ENCODE data around the gene ARHGEF40.
A peak's percentile ranks its signal among the peaks of the same experiment; 100 is the strongest.

The ARHGEF40 gene

GRCh38 chr14:21109377-21110138 lies 39.5 kb downstream of the ARHGEF40 start:
- no peak overlapping the region for H3K27ac Mint-ChIP-seq
- H3K4me1 Mint-ChIP-seq (ENCODE audit: low read depth): peaks cover 15% of the 10 kb centered on the region
- H3K9me3 Mint-ChIP-seq: no peaks in the 10 kb centered on the region
- no peak overlapping the region for H3K4me3 Mint-ChIP-seq
- H3K36me3 Mint-ChIP-seq (ENCODE audit: low read depth): no peaks in the 10 kb centered on the region
- DNase-seq (ENCODE audit: low spot score): peak; percentile 45
- no peaks in the 10 kb centered on the region for H3K27me3 Mint-ChIP-seq (ENCODE audit: low read depth)

GRCh38 chr14:21112255-21112654 lies 42.2 kb downstream of the ARHGEF40 start:
- Mint-ChIP-seq H3K9me3 (no peaks in the 10 kb centered on the region), H3K4me3 (no peak overlapping the region), H3K27me3 (ENCODE audit: low read depth) (no peaks in the 10 kb centered on the region), H3K36me3 (ENCODE audit: low read depth) (no peaks in the 10 kb centered on the region), H3K4me1 (ENCODE audit: low read depth) (peaks cover 7% of the 10 kb centered on the region), H3K27ac (no peak overlapping the region)
- DNase-seq (ENCODE audit: low spot score): no peak

GRCh38 chr14:21113369-21113768 lies 43.3 kb downstream of the ARHGEF40 start:
- no peaks in the 10 kb centered on the region for H3K9me3 Mint-ChIP-seq
- peaks cover 7% of the 10 kb centered on the region for H3K4me1 Mint-ChIP-seq (ENCODE audit: low read depth)
- no peak overlapping the region for H3K4me3 Mint-ChIP-seq
- no peaks in the 10 kb centered on the region for H3K27me3 Mint-ChIP-seq (ENCODE audit: low read depth)
- no peaks in the 10 kb centered on the region for H3K36me3 Mint-ChIP-seq (ENCODE audit: low read depth)
- no peak overlapping the region for H3K27ac Mint-ChIP-seq
- DNase-seq (ENCODE audit: low spot score): no peak

GRCh38 chr14:21118933-21119332 lies 48.8 kb downstream of the ARHGEF40 start:
- DNase-seq (ENCODE audit: low spot score): no peak
- peaks cover 4% of the 10 kb centered on the region for H3K4me1 Mint-ChIP-seq (ENCODE audit: low read depth)
- peaks cover 4% of the 10 kb centered on the region for H3K27me3 Mint-ChIP-seq (ENCODE audit: low read depth)
- H3K36me3 Mint-ChIP-seq (ENCODE audit: low read depth): no peaks in the 10 kb centered on the region
- no peak overlapping the region for H3K27ac Mint-ChIP-seq
- H3K9me3 Mint-ChIP-seq: no peaks in the 10 kb centered on the region
- no peak overlapping the region for H3K4me3 Mint-ChIP-seq

- Mint-ChIP-seq H3K4me3 (no peak overlapping the region), H3K27me3 (ENCODE audit: low read depth) (peaks cover 8% of the 10 kb centered on the region), H3K9me3 (peaks cover 5% of the 10 kb centered on the region), H3K36me3 (ENCODE audit: low read depth) (no peaks in the 10 kb centered on the region), H3K27ac (no peak overlapping the region), H3K4me1 (ENCODE audit: low read depth) (peaks cover 4% of the 10 kb centered on the region)
- DNase-seq (ENCODE audit: low spot score): no peak
Measured at GRCh38 chr14:21120686-21121085, 50.6 kb downstream of the ARHGEF40 start.

GRCh38 chr14:21121122-21121521 lies 51.0 kb downstream of the ARHGEF40 start:
- H3K36me3 Mint-ChIP-seq (ENCODE audit: low read depth): no peaks in the 10 kb centered on the region
- no peak overlapping the region for H3K27ac Mint-ChIP-seq
- H3K27me3 Mint-ChIP-seq (ENCODE audit: low read depth): peaks cover 10% of the 10 kb centered on the region
- no peak overlapping the region for H3K4me3 Mint-ChIP-seq
- peaks cover 4% of the 10 kb centered on the region for H3K4me1 Mint-ChIP-seq (ENCODE audit: low read depth)
- H3K9me3 Mint-ChIP-seq: peaks cover 5% of the 10 kb centered on the region
- no peak for DNase-seq (ENCODE audit: low spot score)

- Mint-ChIP-seq H3K27ac (no peak overlapping the region), H3K27me3 (ENCODE audit: low read depth) (peaks cover 20% of the 10 kb centered on the region), H3K36me3 (ENCODE audit: low read depth) (no peaks in the 10 kb centered on the region), H3K4me3 (no peak overlapping the region), H3K4me1 (ENCODE audit: low read depth) (peaks cover 4% of the 10 kb centered on the region), H3K9me3 (peaks cover 5% of the 10 kb centered on the region)
- no peak for DNase-seq (ENCODE audit: low spot score)
Measured at GRCh38 chr14:21123429-21123828, 53.3 kb downstream of the ARHGEF40 start.

GRCh38 chr14:21133901-21134300 lies 63.8 kb downstream of the ARHGEF40 start:
- no peak overlapping the region for H3K4me3 Mint-ChIP-seq
- no peak for DNase-seq (ENCODE audit: low spot score)
- no peak overlapping the region for H3K27ac Mint-ChIP-seq
- H3K4me1 Mint-ChIP-seq (ENCODE audit: low read depth): no peaks in the 10 kb centered on the region
- H3K27me3 Mint-ChIP-seq (ENCODE audit: low read depth): peaks cover 5% of the 10 kb centered on the region
- no peaks in the 10 kb centered on the region for H3K9me3 Mint-ChIP-seq
- H3K36me3 Mint-ChIP-seq (ENCODE audit: low read depth): no peaks in the 10 kb centered on the region

- DNase-seq (ENCODE audit: low spot score): no peak
- H3K27me3 Mint-ChIP-seq (ENCODE audit: low read depth): peaks cover 5% of the 10 kb centered on the region
- no peaks in the 10 kb centered on the region for H3K36me3 Mint-ChIP-seq (ENCODE audit: low read depth)
- no peak overlapping the region for H3K4me3 Mint-ChIP-seq
- H3K27ac Mint-ChIP-seq: no peak overlapping the region
- no peaks in the 10 kb centered on the region for H3K9me3 Mint-ChIP-seq
- no peaks in the 10 kb centered on the region for H3K4me1 Mint-ChIP-seq (ENCODE audit: low read depth)
Measured at GRCh38 chr14:21136024-21136423, 65.9 kb downstream of the ARHGEF40 start.
